Epidermal melanocyte (primary cell): ENCODE results near the gene G3BP2.
"Not testable (repeated sequence)": the region's sequence is repeated elsewhere in the genome, so short reads cannot be mapped to it uniquely, and the experiment has no call there.

ENCODE experiments used
- DNase-seq: peaks from one replicate; pipeline ENCODE4 v3.0.0; 2011; ENCODE audit warnings: low spot score; ENCODE audit not compliant: insufficient read length

Gene G3BP2

DNA sequence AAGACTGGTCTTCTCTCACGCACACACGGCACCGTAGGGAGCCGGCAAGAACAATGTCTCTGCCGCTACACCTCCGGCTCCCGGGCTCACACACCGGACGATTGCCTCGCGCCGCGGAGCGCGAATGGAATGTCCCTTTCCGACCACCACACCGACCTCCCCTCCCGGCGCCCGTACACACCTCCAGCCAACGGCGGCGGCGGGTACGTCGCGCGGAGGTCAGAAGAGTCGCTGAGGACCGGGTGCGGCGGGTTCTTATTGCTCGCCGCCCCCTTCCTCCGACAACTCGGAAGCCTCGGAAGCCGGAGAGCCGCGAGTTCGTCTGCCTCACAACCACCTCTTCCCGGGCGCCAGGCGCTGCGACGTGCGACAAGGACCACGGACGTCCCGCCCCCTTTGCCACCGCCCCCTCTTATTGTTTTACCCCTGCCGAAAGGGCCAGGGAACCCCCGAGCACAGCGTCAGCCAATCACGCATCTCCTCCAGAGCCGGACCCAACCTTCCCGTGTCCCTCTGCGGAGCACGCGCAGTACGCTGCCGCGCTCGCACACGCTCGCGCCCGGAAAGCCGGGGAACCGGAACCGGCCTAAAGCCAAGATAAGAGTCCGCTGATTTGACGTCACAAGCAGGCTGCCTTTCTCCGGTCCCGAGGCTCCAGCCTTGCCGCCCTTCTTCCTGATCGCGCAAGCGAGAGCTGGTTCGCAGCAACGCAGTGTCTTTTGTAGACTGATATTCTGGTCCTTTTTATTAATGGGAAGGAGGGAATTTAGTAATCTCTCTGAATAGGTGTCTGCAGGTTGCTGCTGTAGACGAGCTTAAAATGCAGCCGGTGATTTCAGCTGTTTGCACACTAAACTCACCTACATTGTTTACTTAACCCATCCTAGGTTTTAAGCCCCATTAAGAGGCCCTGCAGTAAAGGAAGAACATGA is at the start of gene G3BP2:
TSS of gene G3BP2 (minus strand) at position 385 of the 932 bp plus-strand sequence. CDS start 11,386 bp downstream, outside the sequence.
- peak; percentile 88 for DNase-seq

DNA sequence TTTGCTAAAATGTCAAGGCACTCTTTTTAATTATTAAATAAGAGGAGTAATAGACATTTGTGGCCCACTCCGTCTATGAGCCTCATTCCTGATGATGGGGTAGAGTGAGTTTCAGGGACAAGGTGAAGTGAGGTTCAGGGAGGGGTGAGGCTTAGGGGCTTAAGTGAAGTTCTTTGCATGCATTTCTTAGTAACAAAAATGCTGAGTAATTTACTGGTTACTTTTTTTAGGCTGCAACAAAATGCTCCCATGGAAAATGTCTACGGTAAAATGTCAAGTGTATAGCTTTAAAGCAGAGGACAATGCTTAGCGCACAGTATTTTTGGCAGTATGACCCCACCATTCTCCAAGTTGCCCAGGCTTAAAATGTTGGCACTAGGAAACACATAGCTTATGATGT is 49.2 kb upstream of the G3BP2 start:
- DNase-seq, result no peak

DNA sequence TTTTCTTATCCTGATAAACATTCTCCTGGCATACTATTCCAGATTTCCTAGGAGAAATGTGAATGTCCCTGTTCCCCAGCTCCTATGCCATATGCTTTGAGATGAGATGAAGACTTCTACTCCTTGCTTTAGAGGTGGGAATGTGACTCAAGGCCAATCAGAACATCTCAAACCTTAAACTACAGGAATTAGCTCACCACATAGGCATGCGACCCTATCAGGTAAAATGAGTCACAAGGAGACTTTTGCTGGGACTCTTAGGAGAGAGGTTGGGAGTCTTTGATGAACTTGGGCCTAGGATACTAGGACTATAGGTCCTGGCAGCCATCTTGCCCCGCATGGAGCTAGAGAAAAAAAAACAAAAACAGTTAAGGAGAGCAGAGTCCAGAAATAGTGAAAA is 45.3 kb upstream of the G3BP2 start:
- DNase-seq, result no peak

GRCh38 chr4:75717408-75717807 is 44.2 kb upstream of the G3BP2 start:
- no peak for DNase-seq

- DNase-seq, result not testable (repeated sequence)
Measured at GRCh38 chr4:75716054-75716453, 42.8 kb upstream of the G3BP2 start.

DNA sequence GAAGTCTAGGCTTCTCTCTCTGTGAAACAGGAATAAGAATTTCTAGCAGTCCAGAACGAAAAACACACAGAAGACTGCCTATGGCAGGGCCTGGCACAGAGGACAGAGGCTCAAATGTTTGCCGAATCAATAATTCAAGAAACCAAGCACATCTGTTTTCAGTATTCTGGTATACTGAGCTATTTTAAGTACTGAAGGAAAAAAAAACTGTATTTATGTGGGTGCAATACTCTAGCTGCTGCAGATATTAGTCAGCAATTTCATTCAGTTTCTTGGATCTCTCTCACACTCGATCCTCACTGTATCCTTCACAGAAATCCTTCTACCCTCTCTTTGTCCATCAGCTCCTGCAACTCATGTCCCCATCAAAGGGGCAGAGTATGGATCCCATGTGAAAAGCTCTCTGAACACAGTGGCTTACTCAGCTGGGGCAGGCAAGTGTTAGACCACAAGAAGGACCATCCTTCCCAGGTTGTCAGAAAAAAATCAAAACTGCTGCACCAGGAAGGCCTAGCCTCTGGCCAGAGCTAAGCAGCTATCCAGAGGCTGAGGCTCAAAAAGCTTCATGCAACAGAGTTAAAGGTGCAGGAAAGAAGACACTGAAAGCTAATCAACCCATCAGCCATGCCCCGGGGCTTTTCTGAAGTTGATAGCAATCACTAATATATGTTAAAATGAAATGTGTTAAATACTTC is 42.0 kb upstream of the G3BP2 start:
- peak; percentile 31 for DNase-seq

- DNase-seq, result no peak
Measured at GRCh38 chr4:75714704-75715103, 41.5 kb upstream of the G3BP2 start.

DNA sequence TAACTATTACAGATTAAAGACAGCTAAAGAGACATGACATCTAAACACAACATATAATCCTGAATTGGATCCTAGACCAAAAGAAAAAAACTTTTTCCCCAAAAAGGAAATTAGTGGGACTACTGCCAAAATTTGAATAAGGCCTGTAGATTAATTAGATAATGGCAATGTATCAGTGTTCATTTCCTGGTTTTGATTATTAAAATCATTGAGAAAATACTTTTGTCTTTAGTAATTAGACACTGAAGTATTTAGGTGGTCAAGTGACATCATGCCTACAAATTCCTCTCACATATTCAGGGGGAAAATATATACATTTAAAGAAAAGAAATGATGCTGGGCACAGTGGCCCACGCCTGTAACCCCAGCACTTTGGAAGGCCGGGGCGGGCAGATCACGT is 40.8 kb upstream of the G3BP2 start:
- no peak for DNase-seq

GRCh38 chr4:75710246-75710645 is 37.0 kb upstream of the G3BP2 start:
- no peak for DNase-seq

DNA sequence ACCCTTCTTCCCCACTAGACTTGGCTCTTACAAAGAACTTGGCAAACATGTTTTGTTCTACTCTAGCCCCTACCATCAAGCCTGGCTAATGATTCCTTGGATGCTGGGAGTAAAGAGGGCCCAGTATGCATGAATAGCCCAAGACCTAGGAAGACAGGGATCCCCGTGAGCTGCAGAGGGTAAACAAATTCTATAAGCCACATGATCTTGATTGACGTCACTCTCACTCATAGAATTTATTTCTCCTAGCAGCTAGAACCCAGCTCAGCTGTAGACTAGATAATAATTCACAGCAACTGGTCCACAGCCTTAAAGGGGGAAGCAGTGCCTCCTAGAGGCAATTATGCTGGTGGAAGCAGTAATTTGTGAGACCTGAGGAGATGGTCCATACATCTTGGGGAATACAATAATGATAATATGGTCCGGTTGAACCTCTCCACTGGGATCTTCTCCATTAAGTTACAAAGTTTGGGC is 35.0 kb upstream of the G3BP2 start:
- DNase-seq, result no peak

- no peak for DNase-seq
Measured at GRCh38 chr4:75705198-75705977, 32.2 kb upstream of the G3BP2 start.

DNA sequence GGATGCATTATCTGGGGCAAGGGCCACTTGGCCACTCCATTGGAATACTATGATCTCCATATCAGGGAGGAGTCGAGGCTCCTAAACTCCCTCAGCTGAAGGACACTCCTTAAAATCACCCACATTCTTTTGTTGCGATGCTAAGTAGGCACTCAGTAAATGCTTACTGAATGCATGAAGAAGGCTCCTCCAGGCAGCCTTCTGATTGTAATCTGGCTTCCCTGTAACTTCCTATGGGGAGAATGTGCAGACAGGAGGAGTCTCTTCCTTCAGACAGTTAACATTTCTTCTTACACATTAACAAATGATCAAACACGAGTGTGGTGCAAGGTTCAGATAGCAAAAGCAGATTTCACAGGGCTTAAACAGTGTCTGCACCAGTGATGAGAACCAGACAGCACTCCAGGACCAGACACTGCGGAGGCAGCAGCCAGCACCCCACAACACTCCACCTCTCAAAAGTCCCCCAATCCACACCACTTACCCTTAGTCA is 29.8 kb upstream of the G3BP2 start:
- DNase-seq, result no peak

DNA sequence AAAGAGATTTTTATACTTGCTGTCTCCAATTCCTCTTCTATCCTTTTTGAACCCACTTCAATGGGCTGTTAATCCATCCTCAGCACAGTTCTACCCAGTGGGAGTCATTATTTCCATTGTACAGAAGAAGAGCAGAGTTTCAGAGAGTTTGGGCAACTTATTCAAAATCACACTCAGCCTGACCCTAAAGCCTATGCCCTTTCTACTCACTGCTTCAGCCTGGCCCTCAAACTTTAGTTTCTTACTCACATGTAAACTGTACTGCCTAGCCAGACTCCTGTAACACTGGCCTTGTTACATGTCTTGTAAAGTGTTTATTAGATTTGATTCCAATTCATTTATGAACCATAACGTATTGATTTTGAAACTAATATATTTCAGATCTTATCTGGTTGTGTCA is 26.1 kb upstream of the G3BP2 start:
- no peak for DNase-seq

GRCh38 chr4:75698963-75699228 is 25.7 kb upstream of the G3BP2 start:
- no peak for DNase-seq

DNA sequence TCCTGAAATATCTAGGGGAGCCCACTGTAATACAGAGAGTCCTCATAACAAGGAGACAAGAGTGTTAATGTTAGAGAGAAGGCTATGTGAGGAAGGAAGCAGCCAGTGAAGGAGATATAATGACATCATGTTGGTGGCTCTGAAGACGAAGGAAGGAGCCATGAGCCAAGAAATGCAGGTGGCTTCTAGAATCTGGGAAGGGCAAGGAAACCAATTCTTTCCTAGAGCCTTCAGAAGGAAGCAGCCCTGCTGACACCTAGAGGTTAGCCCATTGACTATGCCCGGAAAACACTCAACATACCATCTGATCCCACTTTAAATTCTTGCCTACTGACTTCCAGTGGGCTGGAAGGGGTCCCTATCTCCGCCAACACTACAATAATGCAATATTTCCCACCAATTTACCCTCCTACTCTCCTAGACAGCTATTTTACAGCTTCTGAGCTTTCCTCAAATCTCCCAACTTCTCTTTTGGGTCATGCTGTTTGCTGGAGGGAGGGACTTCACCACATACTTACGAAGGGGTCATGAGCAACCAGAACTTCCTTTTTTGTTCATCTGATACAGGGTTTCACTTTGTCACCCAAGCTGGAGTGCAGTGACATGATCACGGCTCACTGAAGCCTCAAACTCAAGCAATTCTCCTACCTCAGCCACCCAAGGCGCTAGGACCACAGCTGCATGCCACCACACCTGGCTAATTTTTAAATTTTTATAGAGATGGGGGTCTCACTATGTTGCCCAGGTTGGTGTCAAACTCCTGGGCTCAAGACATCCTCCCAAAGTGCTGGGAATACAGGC is 25.2 kb upstream of the G3BP2 start:
- DNase-seq, result no peak

DNA sequence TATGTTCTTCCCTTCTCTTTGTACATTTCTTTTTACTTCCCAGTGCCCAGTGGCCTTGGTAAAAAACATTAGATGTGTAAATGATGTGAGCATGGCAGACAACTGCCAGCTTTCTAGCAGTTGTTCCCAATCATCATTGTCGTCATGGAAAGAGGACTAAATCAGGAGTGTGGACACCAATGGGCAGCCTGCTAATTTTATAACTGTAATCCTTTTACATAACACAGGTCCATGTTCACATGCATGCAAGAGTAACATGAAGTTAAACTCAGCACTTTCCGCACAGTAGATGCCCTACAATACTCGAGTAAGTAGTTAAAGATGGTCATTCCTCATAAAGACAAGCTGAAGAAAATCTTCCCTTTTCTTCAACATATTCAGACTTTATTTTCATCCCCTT is 23.4 kb upstream of the G3BP2 start:
- DNase-seq, result no peak

- no peak for DNase-seq
Measured at GRCh38 chr4:75696071-75696470, 22.9 kb upstream of the G3BP2 start.

DNA sequence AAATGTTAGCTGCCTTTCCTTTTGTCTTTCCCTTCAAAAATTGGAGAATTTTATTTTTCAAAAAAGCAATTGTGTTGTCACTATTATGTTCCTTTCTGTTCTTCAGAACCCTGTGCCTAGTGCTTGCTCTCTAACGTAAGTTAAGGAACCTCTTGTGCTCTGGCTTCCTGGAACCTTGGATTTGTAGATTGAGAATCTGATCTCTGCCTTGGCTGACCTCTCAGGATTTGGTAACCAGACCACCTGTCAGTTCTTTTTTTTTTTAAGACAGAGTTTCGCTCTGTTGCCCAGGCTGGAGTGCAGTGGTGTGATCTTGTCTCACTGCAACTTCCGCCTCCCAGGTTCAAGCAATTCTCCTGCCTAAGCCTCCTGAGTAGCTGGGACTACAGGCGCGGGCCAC is 18.9 kb upstream of the G3BP2 start:
- not testable (repeated sequence) for DNase-seq

- not testable (repeated sequence) for DNase-seq
Measured at GRCh38 chr4:75687125-75687524, 13.9 kb upstream of the G3BP2 start.

GRCh38 chr4:75686346-75686745 is 13.1 kb upstream of the G3BP2 start:
- no peak for DNase-seq
